Measurements from ENCODE around the gene NTHL1. TPM values are rescaled to one million over a fixed set of nuclear protein-coding genes. Genes with fewer than 3 reads are reported as not detected.
A peak's percentile ranks its signal among the peaks of the same experiment; 100 is the strongest.

The NTHL1 gene
- total and polyA plus RNA-seq, 2 of the 4 experiments (the other 2 are of a cell fraction), result 22.8 to 28.0 TPM

- intact Hi-C loops (cut with micrococcal nuclease), result no loop called here
- H3K9me1 ChIP-seq (ENCODE audit: insufficient read depth, low read length), result no peaks in the 10 kb centered on the region
- no TSS peak for BruUV-seq (replicated peaks)
Measured at GRCh38 chr16:2082983-2083364, 35.3 kb upstream of the NTHL1 start.

More at GRCh38 chr16:2082983-2083364, 35.3 kb upstream of the NTHL1 start:
- no peak overlapping the region for H4K5ac ChIP-seq (ENCODE audit: low read depth, low read length)
- no peak for TF ChIP-seq MAFK (IDR thresholded peaks at IDR 0.05; ENCODE audit: low read depth, low read length)
- no peak for TF ChIP-seq CEBPB (IDR thresholded peaks at IDR 0.05; ENCODE audit: low read depth, low read length)
- no peak for TF ChIP-seq MAZ (IDR thresholded peaks at IDR 0.05; ENCODE audit: borderline replicate concordance, low read depth, low read length)
- no peak for TF ChIP-seq NFE2L2 (IDR thresholded peaks at IDR 0.05; ENCODE audit: low read depth, low read length)
- no peak for TF ChIP-seq MXI1 (IDR thresholded peaks at IDR 0.05; ENCODE audit: borderline replicate concordance, low read depth, low read length)
- no peak for TF ChIP-seq ELK1 (IDR thresholded peaks at IDR 0.05; ENCODE audit: borderline replicate concordance, low read depth, low read length)
- no peak for TF ChIP-seq RCOR1 (IDR thresholded peaks at IDR 0.05; ENCODE audit: insufficient replicate concordance, low read length)
- TF ChIP-seq CHD1 (IDR thresholded peaks at IDR 0.05; ENCODE audit: low read depth, low read length), result no peak
- no peak for TF ChIP-seq FOS (IDR thresholded peaks at IDR 0.05; ENCODE audit: low read depth, low read length)
- no peak for TF ChIP-seq BHLHE40 (IDR thresholded peaks at IDR 0.05; ENCODE audit: low read depth, low read length)
- TF ChIP-seq RFX5 (IDR thresholded peaks at IDR 0.05; ENCODE audit: low read depth, low read length), result no peak
- TF ChIP-seq SMC3 (IDR thresholded peaks at IDR 0.05; ENCODE audit: low read depth, low read length), result no peak
- TF ChIP-seq USF2 (IDR thresholded peaks at IDR 0.05; ENCODE audit: low read depth, low read length), result no peak
- no peak for TF ChIP-seq CTCF (conservative IDR thresholded peaks at IDR 0.05; ENCODE audit: low read depth, low read length)
- no peak for TF ChIP-seq POLR2A (IDR thresholded peaks at IDR 0.05; ENCODE audit: low read depth, low read length)
- no peak for TF ChIP-seq RAD21 (IDR thresholded peaks at IDR 0.05; ENCODE audit: low read length)
- H3K27ac ChIP-seq (ENCODE audit: insufficient read depth, low read length), result no peak overlapping the region
- H3K36me3 ChIP-seq (ENCODE audit: control insufficient read depth, insufficient read depth, low read length), result peaks cover 80% of the 10 kb centered on the region
- H2BK15ac ChIP-seq (ENCODE audit: low read depth, low read length), result no peak overlapping the region
- H3K9ac ChIP-seq (ENCODE audit: low read depth, low read length), result no peak overlapping the region
- DNase-seq, result no peak
- no peak overlapping the region for H3K4ac ChIP-seq (ENCODE audit: low read depth, low read length)
- peaks cover 3% of the 10 kb centered on the region; the same call in 1 of the 2 replicates for H3K4me1 ChIP-seq (ENCODE audit: control insufficient read depth, insufficient read depth, low read length)
- H3K4me3 ChIP-seq (ENCODE audit: insufficient read depth, low read depth, low read length), result no peak overlapping the region
- no peak overlapping the region for H3K23ac ChIP-seq (ENCODE audit: low read depth, low read length)
- no peak overlapping the region for H2BK120ac ChIP-seq (ENCODE audit: low read depth, low read length)
- H3K79me1 ChIP-seq (ENCODE audit: low read depth in 1 of 2, low read length in 2 of 2), result 0 out of 4 replicates have a peak, but pooled peaks cover 0 to 3% of the 10 kb centered on the region in 2 experiments
- H4K91ac ChIP-seq (ENCODE audit: insufficient read depth, low read depth, low read length), result no peak overlapping the region
- dilution Hi-C loops (cut with HindIII; ENCODE audit: low sequenced_read_pairs, unreplicated experiment), result no loop called here
- ChIA-PET CTCF (interaction anchor here (0.6 kb wide), 1 partner anchor 63 kb away, joined by 3 read pairs; no protein-coding TSS in a partner anchor), POLR2A (ENCODE audit: unreplicated experiment) (no interaction called here)
- no peak overlapping the region for H2AK5ac ChIP-seq (ENCODE audit: low read depth, low read length)
- H3K27me3 ChIP-seq (ENCODE audit: control insufficient read depth, insufficient read depth, low read length), result no peaks in the 10 kb centered on the region
- no peak overlapping the region for H2BK5ac ChIP-seq (ENCODE audit: low read depth, low read length, poor library complexity, severe bottlenecking)
- H2AFZ ChIP-seq (replicated peaks; ENCODE audit: low read length, poor library complexity), result no peak overlapping the region
- H3K9me3 ChIP-seq (ENCODE audit: control insufficient read depth, insufficient read depth, low read length), result no peaks in the 10 kb centered on the region
- H3K18ac ChIP-seq (ENCODE audit: low read depth, low read length), result no peak overlapping the region
- 60% methylated on average over 8 of the region's 16 CpGs; no CpG with 5 or more reads in 1 of the 2 experiments for WGBS, 2 experiments (ENCODE audit: extremely low coverage in 2 of 2, insufficient read length in 1 of 2)
- no peak for ATAC-seq (ENCODE audit: low read depth)
- no peak overlapping the region for H3K56ac ChIP-seq (ENCODE audit: extremely low read depth, insufficient read depth, low read length)
- in situ Hi-C loops (cut with MboI; ENCODE audit: low sequenced_read_pairs), result no loop called here
- H3K4me2 ChIP-seq (ENCODE audit: low read depth, low read length), result no peak overlapping the region
- no peak overlapping the region for H3K14ac ChIP-seq (replicated peaks; ENCODE audit: low read depth, low read length)
- H2BK20ac ChIP-seq (ENCODE audit: low read depth, low read length), result no peak overlapping the region
- no peak overlapping the region for H4K8ac ChIP-seq (ENCODE audit: low read depth in 2 of 2, low read length in 2 of 2)
- H4K20me1 ChIP-seq (ENCODE audit: insufficient read depth, low read length), result peaks cover 17% of the 10 kb centered on the region
- peak overlapping the region; percentile 55 for H2AK9ac ChIP-seq (replicated peaks; ENCODE audit: low read depth, low read length, poor library complexity)
